ENCODE data around the gene PNKD. TPM values are rescaled to one million over a fixed set of nuclear protein-coding genes. Genes with fewer than 3 reads are reported as not detected.

PNKD gene
- total and polyA plus RNA-seq, 8 donors: 35.1 to 121 (median 111) TPM

- WGBS, 5 donors: 67 to 83% (median 75%) methylated on average over 2 to 3 of the region's 3 CpGs
- no peak for TF ChIP-seq POLR2AphosphoS5 (IDR thresholded peaks at IDR 0.05)
- TF ChIP-seq CTCF (IDR thresholded peaks at IDR 0.05): no peak
- no peak for TF ChIP-seq EP300 (IDR thresholded peaks at IDR 0.05)
- no peak for TF ChIP-seq POLR2A (IDR thresholded peaks at IDR 0.05)
- no peak for DNase-seq
- no peaks in the 10 kb centered on the region for H3K9me3 ChIP-seq
- intact Hi-C loops (cut with DNase I; ENCODE audit: low total_unique reads): no loop called here
- peaks cover 0 to 12% (median 5%) of the 10 kb centered on the region in 4 donors for H3K4me1 ChIP-seq
- peaks cover 0 to 66% (median 60%) of the 10 kb centered on the region in 4 donors for H3K36me3 ChIP-seq
- H3K27me3 ChIP-seq: no peaks in the 10 kb centered on the region
- H3K27ac ChIP-seq: peak overlapping the region in 2 of 5 donors; percentile 26 to 35
- no peak overlapping the region for H3K4me3 ChIP-seq
These were observed 73.3 kb downstream of the PNKD start for GRCh38 chr2:218343591-218343990.

GRCh38 chr2:218344090-218344754, 73.9 kb downstream of the PNKD start:
- Histone ChIP-seq H3K4me3 (no peak overlapping the region), H3K36me3 (peaks cover 0 to 66% (median 60%) of the 10 kb centered on the region in 4 donors), H3K4me1 (peaks cover 0 to 12% (median 5%) of the 10 kb centered on the region in 4 donors), H3K9me3 (no peaks in the 10 kb centered on the region), H3K27me3 (no peaks in the 10 kb centered on the region), H3K27ac (peak overlapping the region in 1 of 5 donors; percentile 26)
- intact Hi-C loops (cut with DNase I; ENCODE audit: low total_unique reads): no loop called here
- DNase-seq: no peak
- TF ChIP-seq CTCF (IDR thresholded peaks at IDR 0.05) (no peak), POLR2AphosphoS5 (IDR thresholded peaks at IDR 0.05) (no peak), POLR2A (IDR thresholded peaks at IDR 0.05) (no peak), EP300 (IDR thresholded peaks at IDR 0.05) (no peak)
- 91 to 98% (median 95%) methylated on average over 9 to 12 of the region's 12 CpGs for whole genome bisulfite sequencing, 5 donors

GRCh38 chr2:218344755-218345417, 74.6 kb downstream of the PNKD start:
- intact Hi-C loops (cut with DNase I; ENCODE audit: low total_unique reads): no loop called here
- no peaks in the 10 kb centered on the region for H3K9me3 ChIP-seq
- no peaks in the 10 kb centered on the region for H3K27me3 ChIP-seq
- H3K4me1 ChIP-seq: peaks cover 0 to 12% (median 5%) of the 10 kb centered on the region in 4 donors
- WGBS, 5 donors: 93 to 95% (median 93%) methylated on average over 9 to 22 of the region's 22 CpGs
- TF ChIP-seq POLR2A (IDR thresholded peaks at IDR 0.05): no peak
- no peak for TF ChIP-seq EP300 (IDR thresholded peaks at IDR 0.05)
- DNase-seq: no peak
- peaks cover 0 to 61% (median 54%) of the 10 kb centered on the region in 4 donors for H3K36me3 ChIP-seq
- H3K4me3 ChIP-seq: no peak overlapping the region
- H3K27ac ChIP-seq: no peak overlapping the region

- Histone ChIP-seq H3K4me3 (no peak overlapping the region), H3K36me3 (peaks cover 0 to 54% (median 47%) of the 10 kb centered on the region in 4 donors), H3K27me3 (no peaks in the 10 kb centered on the region), H3K4me1 (peaks cover 0 to 12% (median 5%) of the 10 kb centered on the region in 4 donors), H3K9me3 (peaks cover 0 to 5% (median 0%) of the 10 kb centered on the region in 4 donors), H3K27ac (peak overlapping the region in 1 of 5 donors; percentile 31)
- TF ChIP-seq POLR2AphosphoS5 (IDR thresholded peaks at IDR 0.05): no peak
- no peak for TF ChIP-seq CTCF (IDR thresholded peaks at IDR 0.05)
- no peak for TF ChIP-seq EP300 (IDR thresholded peaks at IDR 0.05)
- TF ChIP-seq POLR2A (IDR thresholded peaks at IDR 0.05): no peak
- DNase-seq: peak in 1 of 2 donors; percentile 37
- WGBS, 5 donors: 56 to 71% (median 58%) methylated on average over 11 to 12 of the region's 12 CpGs
- intact Hi-C loops (cut with DNase I; ENCODE audit: low total_unique reads): no loop called here
These were observed 75.3 kb downstream of the PNKD start for GRCh38 chr2:218345491-218346236.

Data from stomach (tissue), 9 donors.